ENCODE data around the gene LGALS3.

The LGALS3 gene

DNA sequence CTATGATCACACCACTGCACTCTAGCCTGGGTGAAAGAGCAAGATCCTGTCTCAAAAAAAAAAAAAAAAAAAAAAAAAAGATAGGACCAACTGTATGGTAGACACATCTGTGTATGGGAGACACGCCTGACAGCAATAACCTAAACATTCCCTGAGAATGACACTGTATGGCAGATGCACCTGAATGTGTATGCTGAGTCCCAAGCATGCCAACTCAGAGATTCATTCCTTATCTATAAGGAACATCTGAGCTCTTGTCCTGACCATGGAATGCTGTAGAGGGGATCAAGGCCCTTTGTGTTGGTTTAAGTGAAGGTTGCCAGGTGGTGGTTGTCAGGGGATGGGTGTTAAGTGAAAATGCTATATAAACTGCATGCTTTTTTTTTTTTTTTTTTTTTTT lies 19.2 kb upstream of the LGALS3 start:
- ChIA-PET POLR2A (interaction anchor here (0.6 to 0.7 kb wide), 2 partner anchors 26 to 610 kb away, joined by 3 to 4 read pairs; no protein-coding TSS in a partner anchor), CTCF (no interaction called here)
- Histone ChIP-seq H3K27ac (ENCODE audit: extremely low read depth, low read depth, low read length) (no peak overlapping the region), H3K4me1 (ENCODE audit: control insufficient read depth, insufficient read depth, low read length) (no peaks in the 10 kb centered on the region; the same call in 1 of the 2 replicates), H3K4me3 (ENCODE audit: low read depth, low read length) (no peak overlapping the region), H3K36me3 (ENCODE audit: control insufficient read depth in 2 of 2, insufficient read depth in 1 of 2, low read length in 2 of 2) (no peaks in the 10 kb centered on the region), H3K9me3 (ENCODE audit: control insufficient read depth, insufficient read depth, low read depth, low read length) (no peaks in the 10 kb centered on the region)
- no peak for TF ChIP-seq ZNF658 (tag by site-specific recombination; IDR thresholded peaks at IDR 0.05)
- no peak for TF ChIP-seq ZNF530 (tag by site-specific recombination; IDR thresholded peaks at IDR 0.05; ENCODE audit: low read depth)
- no peak for TF ChIP-seq ZNF48 (tag by site-specific recombination; IDR thresholded peaks at IDR 0.05)
- no peak for TF ChIP-seq ZSCAN23 (tag by site-specific recombination; IDR thresholded peaks at IDR 0.05)
- TF ChIP-seq, protein P1, sequence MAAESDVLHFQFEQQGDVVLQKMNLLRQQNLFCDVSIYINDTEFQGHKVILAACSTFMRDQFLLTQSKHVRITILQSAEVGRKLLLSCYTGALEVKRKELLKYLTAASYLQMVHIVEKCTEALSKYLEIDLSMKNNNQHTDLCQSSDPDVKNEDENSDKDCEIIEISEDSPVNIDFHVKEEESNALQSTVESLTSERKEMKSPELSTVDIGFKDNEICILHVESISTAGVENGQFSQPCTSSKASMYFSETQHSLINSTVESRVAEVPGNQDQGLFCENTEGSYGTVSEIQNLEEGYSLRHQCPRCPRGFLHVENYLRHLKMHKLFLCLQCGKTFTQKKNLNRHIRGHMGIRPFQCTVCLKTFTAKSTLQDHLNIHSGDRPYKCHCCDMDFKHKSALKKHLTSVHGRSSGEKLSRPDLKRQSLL (tag by site-specific recombination; IDR thresholded peaks at IDR 0.05), result no peak
- no peak for TF ChIP-seq ZNF792 (tag by site-specific recombination; IDR thresholded peaks at IDR 0.05)
- TF ChIP-seq ZNF394 (tag by site-specific recombination; IDR thresholded peaks at IDR 0.05; ENCODE audit: borderline replicate concordance), result no peak
- TF ChIP-seq PRDM1 (tag by site-specific recombination; IDR thresholded peaks at IDR 0.05), result no peak
- TF ChIP-seq, protein P2, sequence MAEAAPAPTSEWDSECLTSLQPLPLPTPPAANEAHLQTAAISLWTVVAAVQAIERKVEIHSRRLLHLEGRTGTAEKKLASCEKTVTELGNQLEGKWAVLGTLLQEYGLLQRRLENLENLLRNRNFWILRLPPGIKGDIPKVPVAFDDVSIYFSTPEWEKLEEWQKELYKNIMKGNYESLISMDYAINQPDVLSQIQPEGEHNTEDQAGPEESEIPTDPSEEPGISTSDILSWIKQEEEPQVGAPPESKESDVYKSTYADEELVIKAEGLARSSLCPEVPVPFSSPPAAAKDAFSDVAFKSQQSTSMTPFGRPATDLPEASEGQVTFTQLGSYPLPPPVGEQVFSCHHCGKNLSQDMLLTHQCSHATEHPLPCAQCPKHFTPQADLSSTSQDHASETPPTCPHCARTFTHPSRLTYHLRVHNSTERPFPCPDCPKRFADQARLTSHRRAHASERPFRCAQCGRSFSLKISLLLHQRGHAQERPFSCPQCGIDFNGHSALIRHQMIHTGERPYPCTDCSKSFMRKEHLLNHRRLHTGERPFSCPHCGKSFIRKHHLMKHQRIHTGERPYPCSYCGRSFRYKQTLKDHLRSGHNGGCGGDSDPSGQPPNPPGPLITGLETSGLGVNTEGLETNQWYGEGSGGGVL (tag by site-specific recombination; IDR thresholded peaks at IDR 0.05), result no peak
- TF ChIP-seq, protein P3, sequence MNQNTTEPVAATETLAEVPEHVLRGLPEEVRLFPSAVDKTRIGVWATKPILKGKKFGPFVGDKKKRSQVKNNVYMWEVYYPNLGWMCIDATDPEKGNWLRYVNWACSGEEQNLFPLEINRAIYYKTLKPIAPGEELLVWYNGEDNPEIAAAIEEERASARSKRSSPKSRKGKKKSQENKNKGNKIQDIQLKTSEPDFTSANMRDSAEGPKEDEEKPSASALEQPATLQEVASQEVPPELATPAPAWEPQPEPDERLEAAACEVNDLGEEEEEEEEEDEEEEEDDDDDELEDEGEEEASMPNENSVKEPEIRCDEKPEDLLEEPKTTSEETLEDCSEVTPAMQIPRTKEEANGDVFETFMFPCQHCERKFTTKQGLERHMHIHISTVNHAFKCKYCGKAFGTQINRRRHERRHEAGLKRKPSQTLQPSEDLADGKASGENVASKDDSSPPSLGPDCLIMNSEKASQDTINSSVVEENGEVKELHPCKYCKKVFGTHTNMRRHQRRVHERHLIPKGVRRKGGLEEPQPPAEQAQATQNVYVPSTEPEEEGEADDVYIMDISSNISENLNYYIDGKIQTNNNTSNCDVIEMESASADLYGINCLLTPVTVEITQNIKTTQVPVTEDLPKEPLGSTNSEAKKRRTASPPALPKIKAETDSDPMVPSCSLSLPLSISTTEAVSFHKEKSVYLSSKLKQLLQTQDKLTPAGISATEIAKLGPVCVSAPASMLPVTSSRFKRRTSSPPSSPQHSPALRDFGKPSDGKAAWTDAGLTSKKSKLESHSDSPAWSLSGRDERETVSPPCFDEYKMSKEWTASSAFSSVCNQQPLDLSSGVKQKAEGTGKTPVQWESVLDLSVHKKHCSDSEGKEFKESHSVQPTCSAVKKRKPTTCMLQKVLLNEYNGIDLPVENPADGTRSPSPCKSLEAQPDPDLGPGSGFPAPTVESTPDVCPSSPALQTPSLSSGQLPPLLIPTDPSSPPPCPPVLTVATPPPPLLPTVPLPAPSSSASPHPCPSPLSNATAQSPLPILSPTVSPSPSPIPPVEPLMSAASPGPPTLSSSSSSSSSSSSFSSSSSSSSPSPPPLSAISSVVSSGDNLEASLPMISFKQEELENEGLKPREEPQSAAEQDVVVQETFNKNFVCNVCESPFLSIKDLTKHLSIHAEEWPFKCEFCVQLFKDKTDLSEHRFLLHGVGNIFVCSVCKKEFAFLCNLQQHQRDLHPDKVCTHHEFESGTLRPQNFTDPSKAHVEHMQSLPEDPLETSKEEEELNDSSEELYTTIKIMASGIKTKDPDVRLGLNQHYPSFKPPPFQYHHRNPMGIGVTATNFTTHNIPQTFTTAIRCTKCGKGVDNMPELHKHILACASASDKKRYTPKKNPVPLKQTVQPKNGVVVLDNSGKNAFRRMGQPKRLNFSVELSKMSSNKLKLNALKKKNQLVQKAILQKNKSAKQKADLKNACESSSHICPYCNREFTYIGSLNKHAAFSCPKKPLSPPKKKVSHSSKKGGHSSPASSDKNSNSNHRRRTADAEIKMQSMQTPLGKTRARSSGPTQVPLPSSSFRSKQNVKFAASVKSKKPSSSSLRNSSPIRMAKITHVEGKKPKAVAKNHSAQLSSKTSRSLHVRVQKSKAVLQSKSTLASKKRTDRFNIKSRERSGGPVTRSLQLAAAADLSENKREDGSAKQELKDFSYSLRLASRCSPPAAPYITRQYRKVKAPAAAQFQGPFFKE (tag by site-specific recombination; IDR thresholded peaks at IDR 0.05; ENCODE audit: borderline replicate concordance), result no peak
- TF ChIP-seq ZNF785 (tag by site-specific recombination; IDR thresholded peaks at IDR 0.05), result no peak

DNA sequence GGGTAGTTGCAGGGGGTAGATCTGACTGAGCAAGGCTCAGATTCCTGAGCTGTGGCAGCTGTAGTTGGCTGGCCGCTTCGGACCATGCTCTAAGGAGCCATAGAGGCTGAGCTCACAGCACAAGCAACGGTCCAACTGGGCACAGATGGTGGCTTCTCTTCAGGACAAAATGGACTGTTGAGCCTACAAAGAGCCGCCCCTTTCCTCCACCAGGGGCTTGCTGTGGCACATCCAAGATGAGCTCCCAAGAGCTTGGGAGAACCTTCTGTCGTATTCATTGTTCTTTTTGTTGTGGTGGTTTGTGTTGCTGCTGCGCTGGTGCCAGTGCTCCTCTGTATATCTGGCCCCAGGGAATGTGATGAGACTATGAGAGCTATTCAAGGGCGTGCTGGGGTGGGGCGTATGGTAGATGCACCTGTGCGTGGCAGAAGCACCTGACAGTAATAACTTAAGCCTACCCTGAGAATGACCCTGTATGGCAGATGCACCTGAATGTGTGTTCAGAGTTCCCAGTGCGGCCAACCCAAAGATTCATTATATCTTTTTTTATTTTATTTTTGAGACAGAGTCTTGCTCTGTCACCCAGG lies 17.8 kb upstream of the LGALS3 start:
- H3K36me3 ChIP-seq (ENCODE audit: control insufficient read depth in 2 of 2, insufficient read depth in 1 of 2, low read length in 2 of 2), result no peaks in the 10 kb centered on the region
- ChIA-PET POLR2A (no interaction called here), CTCF (interaction anchor here (0.5 to 0.6 kb wide), 2 partner anchors 17 to 547 kb away, joined by 4 to 5 read pairs; no protein-coding TSS in a partner anchor)
- H3K4me3 ChIP-seq (ENCODE audit: low read depth, low read length), result no peak overlapping the region
- no peaks in the 10 kb centered on the region; the same call in 1 of the 2 replicates for H3K4me1 ChIP-seq (ENCODE audit: control insufficient read depth, insufficient read depth, low read length)
- H3K27ac ChIP-seq (ENCODE audit: extremely low read depth, low read depth, low read length), result no peak overlapping the region
- H3K9me3 ChIP-seq (ENCODE audit: control insufficient read depth, insufficient read depth, low read depth, low read length), result no peaks in the 10 kb centered on the region
- no peak for TF ChIP-seq ZNF391 (tag by site-specific recombination; IDR thresholded peaks at IDR 0.05; ENCODE audit: borderline replicate concordance, low read depth)
- TF ChIP-seq, protein P4, sequence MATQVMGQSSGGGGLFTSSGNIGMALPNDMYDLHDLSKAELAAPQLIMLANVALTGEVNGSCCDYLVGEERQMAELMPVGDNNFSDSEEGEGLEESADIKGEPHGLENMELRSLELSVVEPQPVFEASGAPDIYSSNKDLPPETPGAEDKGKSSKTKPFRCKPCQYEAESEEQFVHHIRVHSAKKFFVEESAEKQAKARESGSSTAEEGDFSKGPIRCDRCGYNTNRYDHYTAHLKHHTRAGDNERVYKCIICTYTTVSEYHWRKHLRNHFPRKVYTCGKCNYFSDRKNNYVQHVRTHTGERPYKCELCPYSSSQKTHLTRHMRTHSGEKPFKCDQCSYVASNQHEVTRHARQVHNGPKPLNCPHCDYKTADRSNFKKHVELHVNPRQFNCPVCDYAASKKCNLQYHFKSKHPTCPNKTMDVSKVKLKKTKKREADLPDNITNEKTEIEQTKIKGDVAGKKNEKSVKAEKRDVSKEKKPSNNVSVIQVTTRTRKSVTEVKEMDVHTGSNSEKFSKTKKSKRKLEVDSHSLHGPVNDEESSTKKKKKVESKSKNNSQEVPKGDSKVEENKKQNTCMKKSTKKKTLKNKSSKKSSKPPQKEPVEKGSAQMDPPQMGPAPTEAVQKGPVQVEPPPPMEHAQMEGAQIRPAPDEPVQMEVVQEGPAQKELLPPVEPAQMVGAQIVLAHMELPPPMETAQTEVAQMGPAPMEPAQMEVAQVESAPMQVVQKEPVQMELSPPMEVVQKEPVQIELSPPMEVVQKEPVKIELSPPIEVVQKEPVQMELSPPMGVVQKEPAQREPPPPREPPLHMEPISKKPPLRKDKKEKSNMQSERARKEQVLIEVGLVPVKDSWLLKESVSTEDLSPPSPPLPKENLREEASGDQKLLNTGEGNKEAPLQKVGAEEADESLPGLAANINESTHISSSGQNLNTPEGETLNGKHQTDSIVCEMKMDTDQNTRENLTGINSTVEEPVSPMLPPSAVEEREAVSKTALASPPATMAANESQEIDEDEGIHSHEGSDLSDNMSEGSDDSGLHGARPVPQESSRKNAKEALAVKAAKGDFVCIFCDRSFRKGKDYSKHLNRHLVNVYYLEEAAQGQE (tag by site-specific recombination; IDR thresholded peaks at IDR 0.05), result no peak
- TF ChIP-seq ZNF24 (tag by site-specific recombination; IDR thresholded peaks at IDR 0.05), result no peak
- no peak for TF ChIP-seq YY2 (tag by site-specific recombination; IDR thresholded peaks at IDR 0.05)
- TF ChIP-seq, protein P5, sequence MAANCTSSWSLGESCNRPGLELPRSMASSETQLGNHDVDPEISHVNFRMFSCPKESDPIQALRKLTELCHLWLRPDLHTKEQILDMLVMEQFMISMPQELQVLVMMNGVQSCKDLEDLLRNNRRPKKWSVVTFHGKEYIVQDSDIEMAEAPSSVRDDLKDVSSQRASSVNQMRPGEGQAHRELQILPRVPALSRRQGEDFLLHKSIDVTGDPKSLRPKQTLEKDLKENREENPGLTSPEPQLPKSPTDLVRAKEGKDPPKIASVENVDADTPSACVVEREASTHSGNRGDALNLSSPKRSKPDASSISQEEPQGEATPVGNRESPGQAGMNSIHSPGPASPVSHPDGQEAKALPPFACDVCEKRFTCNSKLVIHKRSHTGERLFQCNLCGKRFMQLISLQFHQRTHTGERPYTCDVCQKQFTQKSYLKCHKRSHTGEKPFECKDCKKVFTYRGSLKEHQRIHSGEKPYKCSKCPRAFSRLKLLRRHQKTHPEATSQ (tag by site-specific recombination; IDR thresholded peaks at IDR 0.05), result no peak
- TF ChIP-seq ZNF76 (tag by site-specific recombination; IDR thresholded peaks at IDR 0.05; ENCODE audit: borderline replicate concordance, low read depth), result no peak
- TF ChIP-seq ZNF146 (tag by site-specific recombination; IDR thresholded peaks at IDR 0.05), result no peak
- TF ChIP-seq ZNF404 (tag by site-specific recombination; IDR thresholded peaks at IDR 0.05), result no peak

All from HEK293 (cell line).